GM23338 (cell line): ENCODE results near the gene TCP11.

Experiments used
- CREB1 ChIP-seq: fragments of 250-450 bp; sonication (Bioruptor Pico); IDR thresholded peaks from 2 replicates; pipeline ENCODE4 v1.5.0; 2020; ENCODE audit warnings: low read depth, mild to moderate bottlenecking, moderate library complexity
- CTCF ChIP-seq, 2 experiments: fragments of 200-600 bp in 1 of 2; sonication (generic) in 1 of 2; conservative IDR thresholded peaks; 2 replicates each; pipeline versions ENCODE4 v1.5.1 to v1.6.1; 2016 to 2017; ENCODE audit warnings: antibody characterized with exemption in 2 of 2, low read depth in 2 of 2, mild to moderate bottlenecking in 2 of 2, moderate library complexity in 1 of 2
- ETS1 ChIP-seq: IDR thresholded peaks from 2 replicates; pipeline ENCODE4 v1.6.1; 2016; ENCODE audit warnings: antibody characterized with exemption
- EZH2 ChIP-seq: fragments of 200-600 bp; sonication (generic); IDR thresholded peaks from one replicate; pipeline ENCODE4 v1.8.0; 2017; ENCODE audit warnings: antibody characterized with exemption, mild to moderate bottlenecking, low read depth; ENCODE audit not compliant: unreplicated experiment
- EZH2phosphoT487 ChIP-seq: fragments of 200-600 bp; sonication (generic); IDR thresholded peaks from one replicate; pipeline ENCODE4 v1.8.1; 2018; ENCODE audit warnings: antibody characterized with exemption; ENCODE audit not compliant: unreplicated experiment
- JUNB ChIP-seq: IDR thresholded peaks from one replicate; pipeline ENCODE4 v1.6.1; 2016; ENCODE audit warnings: antibody characterized with exemption; ENCODE audit not compliant: unreplicated experiment
- NANOG ChIP-seq: IDR thresholded peaks from 2 replicates; pipeline ENCODE4 v1.6.1; 2016; ENCODE audit warnings: antibody characterized with exemption, borderline replicate concordance
- POLR2AphosphoS5 ChIP-seq: IDR thresholded peaks from 2 replicates; pipeline ENCODE4 v1.6.1; 2016; ENCODE audit warnings: antibody characterized with exemption, low read depth
- REST ChIP-seq: IDR thresholded peaks from one replicate; pipeline ENCODE4 v1.6.1; 2018; ENCODE audit warnings: antibody characterized with exemption; ENCODE audit not compliant: unreplicated experiment
- ZNF462 ChIP-seq: fragments of 250-450 bp; sonication (Bioruptor Pico); IDR thresholded peaks from 2 replicates; pipeline ENCODE4 v1.5.0; 2020; ENCODE audit warnings: mild to moderate bottlenecking, moderate library complexity

- TF ChIP-seq NANOG (no peak), CTCF (conservative IDR thresholded peaks at IDR 0.05; ENCODE audit: low read depth in 2 of 2) (no peak), EZH2 (no peak), ETS1 (no peak), JUNB (no peak), EZH2phosphoT487 (no peak), POLR2AphosphoS5 (no peak), REST (no peak), ZNF462 (CRISPR knock-in tag) (no peak), CREB1 (CRISPR knock-in tag) (no peak)
These were observed 20.1 kb upstream of the TCP11 start for GRCh38 chr6:35161266-35161665.
